PFSK-1 (cell line): ENCODE results near the gene ZNF280C.

Experiments used
- POLR2AphosphoS5 ChIP-seq: IDR thresholded peaks from 2 replicates; pipeline ENCODE4 v1.6.1; 2012; ENCODE audit warnings: low read depth, mild to moderate bottlenecking, control low read depth, low read length, moderate library complexity
- REST ChIP-seq, 2 experiments: IDR thresholded peaks; 2 replicates each; pipeline versions ENCODE4 v1.6.1 to v1.8.0; 2011 to 2012; ENCODE audit warnings: low read depth in 2 of 2, low read length in 2 of 2, control low read depth in 1 of 2, inconsistent platforms in 1 of 2, mild to moderate bottlenecking in 1 of 2, moderate library complexity in 1 of 2; ENCODE audit not compliant: insufficient read depth in 1 of 2
- SIN3A ChIP-seq: IDR thresholded peaks from 2 replicates; pipeline ENCODE4 v1.6.1; 2012; ENCODE audit warnings: mild to moderate bottlenecking, low read length, moderate library complexity, borderline replicate concordance; ENCODE audit not compliant: insufficient read depth
- TAF1 ChIP-seq: IDR thresholded peaks from 2 replicates; pipeline ENCODE4 v1.6.1; 2012; ENCODE audit warnings: low read length, control low read depth, borderline replicate concordance; ENCODE audit not compliant: insufficient read depth

GRCh38 chrX:130245441-130245840, 23.3 kb downstream of the ZNF280C start:
- no peak for TF ChIP-seq POLR2AphosphoS5
- TF ChIP-seq TAF1: no peak
- no peak for TF ChIP-seq REST (IDR thresholded peaks at IDR 0.05; ENCODE audit: insufficient read depth in 1 of 2, low read depth in 2 of 2, low read length in 2 of 2)
- TF ChIP-seq SIN3A: no peak
